Stimulated activated CD8-positive, alpha-beta memory T cell treated with anti-CD3 and anti-CD28 coated beads, Interleukin-15, amount 100 ng/mL, for 24 hours (primary cell): ENCODE data around the gene ME1.

Experiments used
- DNase-seq: peaks from one replicate; pipeline ENCODE4 v3.0.0-alpha.2; 2020; ENCODE audit warnings: low read depth

The ME1 gene

DNA sequence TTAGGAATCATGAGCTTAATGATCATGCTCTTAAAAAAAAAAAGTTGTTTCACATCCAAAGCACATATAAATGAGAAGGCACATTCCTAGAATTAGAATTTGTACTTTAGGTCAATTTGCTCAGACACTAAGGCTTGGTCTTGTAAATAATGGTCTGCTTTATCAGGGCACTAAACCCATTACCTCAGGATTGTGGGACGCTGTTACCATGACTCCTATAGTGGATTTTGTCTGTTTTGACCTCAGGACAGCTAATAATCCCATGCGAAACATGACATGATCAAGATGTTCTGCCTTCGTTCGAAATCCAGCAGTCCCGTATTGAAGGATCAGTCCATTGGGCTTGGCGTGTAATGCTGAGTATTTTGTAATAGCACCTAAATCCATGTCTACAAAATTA is 240.2 kb downstream of the ME1 start:
- no peak for DNase-seq

DNA sequence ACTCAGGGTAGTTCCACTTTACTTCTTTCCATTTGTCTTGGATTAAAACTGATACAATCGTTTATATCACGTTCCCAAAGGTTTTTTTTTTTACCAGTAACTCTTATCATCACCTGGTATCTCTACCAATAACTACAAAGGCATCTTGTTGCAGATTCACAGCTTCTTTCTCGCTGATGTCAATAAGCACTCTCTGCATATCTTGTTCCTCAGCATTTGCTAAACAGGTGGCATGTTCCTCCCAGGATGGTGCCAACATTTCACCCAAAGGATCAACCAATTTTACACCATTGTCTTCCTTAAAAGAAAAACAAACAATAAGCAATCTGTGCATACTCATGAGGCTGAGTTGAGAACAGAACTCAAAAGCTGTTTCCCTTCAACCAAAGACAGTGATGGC is 242.3 kb downstream of the ME1 start:
- no peak for DNase-seq

DNA sequence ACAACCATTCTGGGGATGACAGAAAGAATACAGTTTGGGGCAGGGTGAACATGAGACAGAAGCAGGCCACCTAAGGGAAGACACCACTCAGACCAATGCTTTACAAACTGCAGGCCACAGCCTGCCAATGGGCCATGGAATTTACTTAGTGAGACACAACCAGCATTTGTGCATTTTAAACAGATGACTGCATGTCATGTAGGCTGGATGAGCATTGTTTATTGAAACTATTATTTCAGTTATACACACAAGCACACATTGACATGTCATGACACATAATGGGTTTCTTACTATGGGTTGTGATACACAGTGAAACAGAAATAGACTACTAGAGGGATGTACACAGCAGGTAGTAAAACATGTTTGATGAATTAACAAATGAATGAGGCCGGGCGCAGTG is 245.8 kb downstream of the ME1 start:
- DNase-seq = no peak

DNA sequence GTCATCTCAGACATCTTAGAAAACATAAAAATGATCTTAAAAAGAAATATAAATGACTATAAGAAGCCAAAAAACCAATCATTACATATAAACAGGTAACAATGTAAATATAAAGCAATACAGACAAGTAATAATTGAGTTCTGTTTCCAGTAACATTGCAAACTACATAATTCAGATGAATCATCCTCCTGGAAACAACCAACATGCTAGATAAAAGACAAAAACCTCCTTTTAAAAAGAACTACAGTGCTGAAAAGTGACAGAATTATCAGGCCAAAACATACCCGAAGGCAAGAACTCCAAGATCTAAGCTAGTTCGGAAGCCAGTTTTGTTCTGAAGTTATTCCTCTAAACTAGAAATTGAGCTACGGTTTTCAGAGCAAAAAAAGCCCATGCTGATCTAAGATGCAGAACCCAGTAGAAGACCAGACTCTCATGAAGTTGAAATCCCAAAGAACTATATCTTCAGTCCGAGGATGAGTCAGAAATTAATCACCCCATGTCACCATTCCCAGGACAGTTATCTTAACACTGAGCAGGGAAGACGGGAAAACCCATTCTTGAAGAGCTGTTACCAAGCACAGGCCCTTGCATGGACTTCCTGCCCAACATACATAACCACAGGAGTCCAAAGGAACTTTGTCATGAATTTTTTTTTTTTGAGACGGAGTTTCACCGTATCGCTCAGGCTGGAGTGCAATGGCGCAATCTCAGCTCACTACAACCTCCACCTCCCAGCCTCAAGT is 247.6 kb downstream of the ME1 start:
- DNase-seq = no peak

DNA sequence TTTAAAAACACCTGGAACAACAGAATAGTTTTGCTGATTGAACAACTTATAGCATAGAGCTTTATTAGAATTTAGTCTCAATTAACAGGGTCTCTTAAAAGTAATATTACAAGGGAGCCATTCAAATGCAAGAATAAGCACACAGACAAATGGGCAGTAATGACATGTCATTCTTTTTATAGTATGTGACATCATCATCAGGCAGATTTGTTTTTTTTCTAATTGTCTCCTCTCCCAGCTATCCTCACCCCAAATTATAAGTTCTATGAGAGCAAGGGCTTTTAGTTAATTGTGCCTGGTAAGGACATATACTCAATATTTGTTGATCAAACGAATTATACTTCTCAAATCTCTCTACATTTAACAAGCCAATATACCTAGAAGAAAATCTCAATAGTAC is 248.7 kb downstream of the ME1 start:
- no peak for DNase-seq

DNA sequence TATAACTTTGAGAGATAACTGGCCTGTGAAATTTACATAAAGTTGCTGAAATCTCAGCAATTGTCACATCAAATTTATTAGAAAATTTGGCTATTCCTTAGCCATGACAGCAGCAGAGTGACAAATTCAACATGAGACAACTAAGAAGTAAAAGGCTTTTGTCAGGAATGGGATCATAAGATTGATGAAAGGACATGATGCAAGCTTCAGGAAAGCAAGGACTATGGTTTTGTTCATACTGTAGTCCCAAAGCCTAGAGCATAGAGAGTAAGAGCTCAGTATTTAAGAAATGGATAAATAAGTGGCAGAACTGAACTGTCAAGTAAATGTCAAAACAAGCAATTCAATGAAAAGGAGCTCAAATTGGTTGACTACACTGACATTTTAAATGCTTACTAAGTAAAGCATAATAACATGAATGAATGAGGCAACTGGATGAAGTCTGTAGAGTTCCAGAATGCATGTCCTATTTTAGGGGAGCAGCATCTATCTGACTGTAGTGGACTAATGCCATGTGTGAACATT is 250.4 kb downstream of the ME1 start:
- no peak for DNase-seq

DNA sequence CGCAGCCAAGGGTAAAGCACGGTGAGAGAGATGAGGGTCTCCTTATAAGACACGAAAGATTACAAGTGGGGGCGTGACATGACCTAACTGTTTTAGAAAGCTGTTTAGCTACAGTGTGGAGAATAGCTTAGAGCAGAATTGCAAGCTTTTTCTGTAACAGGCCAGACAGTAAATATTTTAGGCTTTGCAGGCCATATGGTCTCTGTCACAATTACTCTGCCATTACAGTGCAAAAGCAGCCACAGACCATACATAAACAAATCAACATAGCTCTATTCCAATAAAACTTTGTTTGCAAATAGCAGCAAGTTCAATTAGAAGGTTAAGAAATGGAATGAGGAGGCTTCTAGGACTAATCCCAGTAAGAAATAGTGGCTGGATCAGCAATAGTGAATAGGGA is 254.6 kb downstream of the ME1 start:
- DNase-seq = no peak

DNA sequence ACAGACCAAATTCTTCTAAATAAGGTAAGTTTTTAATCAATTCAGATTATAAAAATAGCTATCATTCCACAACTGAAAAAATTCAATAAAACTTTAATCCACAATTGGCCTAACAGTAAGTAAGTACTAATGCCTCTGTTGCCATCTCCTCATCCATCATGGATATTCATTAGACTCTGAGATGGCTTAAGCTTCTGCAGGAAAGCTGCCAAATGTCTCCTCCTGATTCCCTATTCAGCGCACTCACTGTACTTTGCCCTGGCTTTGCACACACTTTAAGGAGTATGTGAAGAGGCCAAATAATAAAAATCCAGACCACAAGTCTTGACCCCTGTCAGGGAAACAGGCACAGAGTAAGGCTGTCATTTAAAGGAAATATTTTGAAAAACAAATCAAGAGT is 261.3 kb downstream of the ME1 start:
- DNase-seq = no peak

DNA sequence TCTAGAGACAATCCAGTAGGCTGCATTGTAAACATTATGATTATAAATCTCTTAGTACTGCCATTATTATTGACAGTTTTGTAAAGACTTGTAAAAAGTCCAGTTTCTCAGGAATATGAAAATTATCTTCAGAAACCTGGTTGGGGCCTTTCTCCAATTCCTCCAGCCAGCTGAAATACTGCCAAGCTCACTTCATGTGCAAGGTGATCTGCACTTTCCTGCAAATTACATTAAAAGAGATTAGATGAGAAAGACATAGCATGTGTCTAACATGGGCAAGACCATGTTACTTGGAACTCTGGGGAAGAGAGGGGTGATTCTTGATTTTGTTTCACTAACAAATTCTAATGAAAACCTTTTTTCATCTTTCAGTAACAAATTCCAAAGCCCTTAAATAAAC is 261.7 kb downstream of the ME1 start:
- DNase-seq = no peak

DNA sequence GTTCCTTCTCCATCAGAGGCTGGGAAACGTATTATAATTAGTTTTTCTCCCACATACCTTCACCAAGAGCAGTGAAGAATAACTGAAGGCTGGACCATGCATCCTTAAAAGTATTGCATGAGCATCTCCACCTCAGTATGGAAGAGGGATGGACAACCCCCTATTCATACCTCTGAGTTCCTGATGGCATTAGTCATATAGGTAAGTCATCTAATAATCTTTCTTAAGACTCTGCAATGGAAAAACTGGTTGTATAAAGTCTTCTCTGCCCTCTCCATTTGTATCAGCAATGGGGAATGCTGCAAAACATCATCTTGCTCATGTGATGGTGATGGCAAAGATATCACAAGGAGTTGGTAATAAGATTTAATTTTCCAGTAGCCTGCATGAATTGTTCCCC is 262.3 kb downstream of the ME1 start:
- no peak for DNase-seq

DNA sequence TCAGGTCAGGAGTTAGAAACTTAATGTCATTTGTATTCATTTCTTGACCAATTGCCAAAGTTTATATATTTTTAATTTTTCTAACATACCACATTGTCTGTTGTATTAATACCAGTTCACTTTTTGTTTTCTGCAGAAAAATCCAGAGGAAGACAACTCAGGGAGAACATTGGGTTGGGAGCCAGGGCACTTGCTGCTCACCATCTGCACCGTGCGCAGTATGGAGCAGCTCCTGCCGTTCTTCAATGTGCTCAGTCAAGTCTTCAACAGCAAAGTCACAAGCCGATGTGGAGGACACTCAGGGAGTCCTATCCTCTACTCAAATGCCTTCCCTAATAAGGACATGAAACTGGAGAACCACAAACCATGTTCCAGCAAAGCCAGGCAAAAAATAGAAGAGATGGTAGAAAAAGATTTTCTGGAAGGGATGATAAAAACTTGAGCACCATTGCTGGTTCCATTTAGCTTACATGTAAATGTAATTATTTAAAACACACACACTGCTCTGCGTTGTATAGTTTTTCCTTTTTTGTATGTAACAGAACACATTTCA is 263.0 kb downstream of the ME1 start:
- DNase-seq = no peak
